Mesenchymal stem cell (in vitro differentiated cells and primary cell): Measurements from ENCODE around the gene EXOC6B.

Source experiments
- DNase-seq: peaks from one replicate; pipeline ENCODE4 v3.0.0-alpha.2; 2013
- H2AFZ ChIP-seq: one replicate; pipeline ENCODE4 v1.6.1; 2013; ENCODE audit warnings: low read depth, mild to moderate bottlenecking, control low read depth, inconsistent platforms, low read length, moderate library complexity
- H2AK5ac ChIP-seq: 2 replicates; pipeline ENCODE4 v1.6.1; 2013; ENCODE audit warnings: low read length, moderate library complexity, mild to moderate bottlenecking, inconsistent platforms; ENCODE audit not compliant: severe bottlenecking
- H2BK120ac ChIP-seq: one replicate; pipeline ENCODE4 v1.6.1; 2013; ENCODE audit warnings: low read depth, mild to moderate bottlenecking, inconsistent platforms, low read length, moderate library complexity
- H2BK12ac ChIP-seq, 2 experiments: one replicate each; pipeline ENCODE4 v1.6.1; 2013; ENCODE audit warnings: inconsistent platforms in 2 of 2, low read length in 2 of 2, mild to moderate bottlenecking in 2 of 2, moderate library complexity in 2 of 2, control low read depth in 1 of 2
- H2BK15ac ChIP-seq: one replicate; pipeline ENCODE4 v1.6.1; 2013; ENCODE audit warnings: mild to moderate bottlenecking, low read depth, inconsistent platforms; ENCODE audit not compliant: poor library complexity, severe bottlenecking
- H2BK5ac ChIP-seq: 2 replicates; pipeline ENCODE4 v1.6.1; 2013; ENCODE audit warnings: low read depth, mild to moderate bottlenecking, low read length, control low read depth, inconsistent platforms; ENCODE audit not compliant: poor library complexity, severe bottlenecking
- H3K14ac ChIP-seq, 2 experiments: one replicate each; pipeline ENCODE4 v1.6.1; 2013; ENCODE audit warnings: inconsistent platforms in 2 of 2, low read length in 2 of 2, control low read depth in 1 of 2, mild to moderate bottlenecking in 1 of 2, moderate library complexity in 1 of 2
- H3K18ac ChIP-seq, 2 experiments: one replicate each; pipeline ENCODE4 v1.6.1; 2013; ENCODE audit warnings: inconsistent platforms in 2 of 2, low read length in 2 of 2, control low read depth in 1 of 2, low read depth in 1 of 2, mild to moderate bottlenecking in 1 of 2
- H3K23ac ChIP-seq, 2 experiments: one replicate each; pipeline ENCODE4 v1.6.1; 2013; ENCODE audit warnings: inconsistent platforms in 2 of 2, low read length in 2 of 2, mild to moderate bottlenecking in 2 of 2, moderate library complexity in 2 of 2, control low read depth in 1 of 2
- H3K27ac ChIP-seq: 2 replicates; pipeline ENCODE4 v1.5.1; 2013; ENCODE audit warnings: mild to moderate bottlenecking, moderate library complexity, low read length, control low read depth, inconsistent platforms; ENCODE audit not compliant: poor library complexity, severe bottlenecking
- H3K27me3 ChIP-seq, 2 experiments: 2 replicates each; pipeline versions ENCODE4 v1.6.1 to v1.7.0; 2013; ENCODE audit warnings: low read length in 2 of 2, mild to moderate bottlenecking in 2 of 2, moderate library complexity in 2 of 2, control low read depth in 1 of 2, inconsistent platforms in 1 of 2; ENCODE audit not compliant: control insufficient read depth in 1 of 2, insufficient read depth in 1 of 2
- H3K36me3 ChIP-seq, 2 experiments: 2 replicates each; pipeline versions ENCODE4 v1.6.1 to v1.7.0; 2013; ENCODE audit warnings: low read length in 2 of 2, control low read depth in 1 of 2, inconsistent platforms in 1 of 2, low read depth in 1 of 2, mild to moderate bottlenecking in 1 of 2; ENCODE audit not compliant: insufficient read depth in 2 of 2, control insufficient read depth in 1 of 2
- H3K4ac ChIP-seq, 2 experiments: one replicate each; pipeline ENCODE4 v1.6.1; 2013; ENCODE audit warnings: inconsistent platforms in 2 of 2, low read length in 2 of 2, mild to moderate bottlenecking in 2 of 2, moderate library complexity in 2 of 2, control low read depth in 1 of 2, low read depth in 1 of 2
- H3K4me1 ChIP-seq: 2 replicates; pipeline ENCODE4 v1.6.1; 2013; ENCODE audit warnings: low read depth, low read length, control low read depth; ENCODE audit not compliant: control insufficient read depth, insufficient read depth
- H3K4me2 ChIP-seq: 2 replicates; pipeline ENCODE4 v1.6.1; 2013; ENCODE audit warnings: low read length, mild to moderate bottlenecking, inconsistent platforms; ENCODE audit not compliant: poor library complexity, severe bottlenecking
- H3K4me3 ChIP-seq, 2 experiments: 2 replicates each; pipeline versions ENCODE4 v1.5.1 to v1.7.0; 2013; ENCODE audit warnings: low read length in 2 of 2, mild to moderate bottlenecking in 2 of 2, control low read depth in 1 of 2, low read depth in 1 of 2; ENCODE audit not compliant: insufficient read depth in 1 of 2
- H3K79me1 ChIP-seq: replicated peaks from 2 replicates; pipeline ENCODE4 v1.6.1; 2013; ENCODE audit warnings: mild to moderate bottlenecking, control low read depth, low read length, inconsistent platforms; ENCODE audit not compliant: poor library complexity, severe bottlenecking
- H3K9ac ChIP-seq: 2 replicates; pipeline ENCODE4 v1.7.0; 2013; ENCODE audit warnings: mild to moderate bottlenecking, low read length, moderate library complexity
- H3K9me3 ChIP-seq: 2 replicates; pipeline ENCODE4 v1.7.0; 2013; ENCODE audit warnings: mild to moderate bottlenecking, low read length; ENCODE audit not compliant: control insufficient read depth
- H4K8ac ChIP-seq: one replicate; pipeline ENCODE4 v1.6.1; 2013; ENCODE audit warnings: inconsistent platforms, mild to moderate bottlenecking, low read length, moderate library complexity
- H4K91ac ChIP-seq: one replicate; pipeline ENCODE4 v1.6.1; 2013; ENCODE audit warnings: mild to moderate bottlenecking, low read length, inconsistent platforms
- WGBS: methylation state at CpG from one replicate; pipeline ENCODE4 v1.1.7; 2013; ENCODE audit warnings: mixed read lengths; 5-methylcytosine and 5-hydroxymethylcytosine counted together

Gene EXOC6B

DNA sequence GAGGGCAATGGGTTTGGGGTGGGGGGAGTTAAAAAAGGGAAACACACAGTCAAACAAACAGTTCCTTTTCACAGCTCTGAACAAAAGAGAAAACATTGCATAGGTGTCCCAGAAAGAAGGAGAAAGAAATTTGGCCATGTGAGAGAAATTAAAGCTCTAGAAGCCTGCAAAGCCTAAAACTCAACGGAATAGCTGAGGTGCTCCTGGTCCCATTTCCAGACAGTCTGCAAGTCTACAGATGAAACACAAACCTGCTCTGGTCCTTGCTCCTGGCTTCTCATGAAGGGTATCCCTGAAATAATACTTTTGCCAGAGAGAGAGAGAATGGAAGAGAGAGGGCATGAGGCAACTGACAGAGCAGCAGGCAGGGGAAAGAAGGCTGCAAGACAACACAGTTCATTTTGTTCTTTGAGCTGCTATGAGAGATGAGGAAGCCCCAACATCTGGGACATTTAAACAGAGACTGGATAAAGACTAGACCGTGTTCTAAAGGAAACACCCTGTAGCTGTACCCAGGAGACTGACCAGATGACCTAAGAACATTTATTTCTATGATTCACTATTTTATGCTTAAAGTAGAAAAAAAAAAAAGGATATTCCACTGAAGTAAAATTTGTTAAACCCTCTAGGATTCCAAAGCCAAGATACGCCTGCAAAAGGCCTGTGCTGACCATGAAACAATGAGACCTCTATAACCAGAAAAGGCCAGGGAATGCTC is 620.9 kb downstream of the EXOC6B start:
- Histone ChIP-seq H3K4me2 (no peak overlapping the region), H4K8ac (no peak overlapping the region), H2BK5ac (no peak overlapping the region), H3K9ac (no peak overlapping the region), H2AFZ (no peak overlapping the region), H4K91ac (no peak overlapping the region), H3K4me3 (no peak overlapping the region), H3K27me3 (peaks cover 0 to 16% of the 10 kb centered on the region in 2 experiments), H3K36me3 (no peaks in the 10 kb centered on the region), H3K27ac (no peak overlapping the region), H3K9me3 (no peaks in the 10 kb centered on the region), H3K14ac (no peak overlapping the region), H3K23ac (no peak overlapping the region), H3K4ac (no peak overlapping the region), H2BK120ac (no peak overlapping the region), H2AK5ac (no peak overlapping the region), H2BK15ac (no peak overlapping the region), H2BK12ac (no peak overlapping the region), H3K4me1 (no peaks in the 10 kb centered on the region), H3K18ac (no peak overlapping the region), H3K79me1 (peaks cover 5% of the 10 kb centered on the region)
- WGBS: 100% methylated on average over 2 of the region's 3 CpGs
- no peak for DNase-seq

DNA sequence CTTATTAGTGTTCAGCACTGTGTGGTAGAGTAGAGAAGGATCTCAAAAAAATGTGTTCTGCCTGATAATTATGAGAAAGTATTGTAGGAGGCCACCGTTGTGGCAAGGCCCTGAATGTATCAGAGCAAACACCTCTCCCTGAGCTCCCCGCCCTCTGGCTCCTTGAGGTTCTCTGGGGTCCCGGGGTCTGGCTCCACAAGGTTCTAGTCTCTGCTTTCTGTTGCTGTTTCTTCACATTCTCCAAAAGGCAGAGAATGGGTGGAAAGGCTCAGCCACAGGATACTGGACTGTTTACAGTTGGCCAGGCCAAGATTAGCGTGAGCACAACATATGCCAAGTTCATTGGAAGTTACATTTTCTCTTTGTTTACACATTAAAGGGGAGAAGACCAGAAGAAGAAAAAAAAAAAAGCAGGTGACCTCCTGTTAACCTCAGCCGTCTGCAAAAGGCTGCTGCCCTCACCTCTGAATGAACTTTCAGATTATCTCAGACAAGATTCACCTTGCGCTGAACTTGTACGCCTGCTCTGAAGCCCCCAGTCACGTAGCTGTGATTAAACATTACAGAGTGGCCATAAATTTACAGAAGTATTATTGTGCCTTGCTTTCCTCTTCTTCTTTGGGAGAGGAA is 621.6 kb downstream of the EXOC6B start:
- Histone ChIP-seq H3K36me3 (no peaks in the 10 kb centered on the region), H2BK5ac (no peak overlapping the region), H3K9me3 (no peaks in the 10 kb centered on the region), H3K4me3 (no peak overlapping the region), H3K79me1 (peaks cover 5% of the 10 kb centered on the region), H2AK5ac (no peak overlapping the region), H3K14ac (no peak overlapping the region), H3K27ac (no peak overlapping the region), H3K4me1 (no peaks in the 10 kb centered on the region), H3K9ac (no peak overlapping the region), H2BK12ac (no peak overlapping the region), H3K4me2 (no peak overlapping the region), H3K23ac (no peak overlapping the region), H2AFZ (no peak overlapping the region), H3K18ac (no peak overlapping the region), H4K91ac (no peak overlapping the region), H2BK120ac (no peak overlapping the region), H4K8ac (no peak overlapping the region), H2BK15ac (no peak overlapping the region), H3K27me3 (peaks cover 0 to 16% of the 10 kb centered on the region in 2 experiments), H3K4ac (no peak overlapping the region)
- WGBS: 80% methylated on average over 7 of the region's 8 CpGs
- DNase-seq: peak; percentile 62

DNA sequence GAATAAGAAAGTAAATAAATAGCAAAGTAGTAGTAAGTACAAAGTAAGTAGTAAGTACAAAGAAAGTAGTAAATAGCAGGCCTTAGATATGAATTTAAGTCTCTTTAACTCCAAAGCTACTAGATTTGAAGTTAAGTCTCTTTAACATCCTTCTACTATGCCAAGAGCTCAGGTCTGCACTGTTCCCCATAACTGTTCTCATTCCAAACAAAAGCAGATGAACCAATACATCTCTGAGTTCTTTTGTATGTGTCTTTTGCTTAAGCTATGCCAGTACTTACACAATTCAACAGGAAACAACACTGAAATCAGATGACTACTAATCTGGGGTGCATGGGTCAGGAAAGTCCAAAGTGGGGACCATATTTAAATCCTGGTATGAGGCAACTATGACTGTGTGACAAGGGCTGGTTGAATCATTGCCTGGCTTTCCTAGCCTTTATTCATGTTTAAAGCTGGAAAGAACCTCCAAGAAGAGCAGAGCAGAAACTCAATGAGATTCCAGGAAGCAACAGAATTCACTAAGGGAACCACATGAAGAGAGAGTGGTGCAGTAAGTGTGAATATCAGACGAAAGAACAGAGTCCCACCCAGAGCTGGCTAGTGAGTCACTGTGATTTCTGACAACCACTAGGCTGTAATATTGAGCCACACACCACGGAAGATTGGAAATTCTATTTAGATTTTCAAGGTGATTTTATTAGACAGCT is 627.1 kb downstream of the EXOC6B start:
- Histone ChIP-seq H3K18ac (no peak overlapping the region), H2BK12ac (no peak overlapping the region), H3K79me1 (no peaks in the 10 kb centered on the region), H2AFZ (no peak overlapping the region), H3K36me3 (no peaks in the 10 kb centered on the region), H3K9ac (peak overlapping the region; percentile 46), H3K27me3 (peaks cover 0 to 19% of the 10 kb centered on the region in 2 experiments), H3K4me1 (no peaks in the 10 kb centered on the region), H3K4me3 (no peak overlapping the region), H2BK5ac (no peak overlapping the region), H3K9me3 (no peaks in the 10 kb centered on the region), H3K14ac (no peak overlapping the region), H2AK5ac (no peak overlapping the region), H4K8ac (no peak overlapping the region), H2BK120ac (no peak overlapping the region), H3K4ac (no peak overlapping the region), H2BK15ac (no peak overlapping the region), H4K91ac (no peak overlapping the region), H3K4me2 (no peak overlapping the region), H3K23ac (no peak overlapping the region), H3K27ac (no peak overlapping the region)
- DNase-seq: peak; percentile 82
- WGBS: 46% methylated on average over 1 of the region's 2 CpGs

DNA sequence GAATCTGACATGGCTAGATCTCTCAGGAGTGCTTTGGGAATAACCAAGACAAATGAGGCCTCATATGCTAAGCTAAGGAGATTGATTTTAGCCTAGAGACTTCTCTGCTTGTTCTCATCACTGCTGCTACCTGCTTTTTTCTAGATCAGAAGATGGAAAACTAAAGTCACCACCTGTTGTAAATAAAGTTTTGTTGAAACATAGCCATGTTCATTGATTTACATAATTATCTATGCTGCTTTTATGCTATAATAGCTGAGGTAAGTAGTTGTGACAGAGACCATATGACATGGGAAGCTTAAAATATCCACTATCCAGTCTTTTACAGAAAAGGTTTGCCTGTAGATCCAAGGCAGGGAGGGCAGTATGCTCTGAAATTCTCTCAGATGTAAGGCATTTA is 632.1 kb downstream of the EXOC6B start:
- Histone ChIP-seq H3K4me1 (peaks cover 1% of the 10 kb centered on the region), H3K27me3 (peaks cover 0 to 8% of the 10 kb centered on the region in 2 experiments), H3K14ac (no peak overlapping the region), H4K91ac (no peak overlapping the region), H2AK5ac (no peak overlapping the region), H3K4ac (no peak overlapping the region), H2BK15ac (no peak overlapping the region), H3K4me3 (no peak overlapping the region), H3K27ac (no peak overlapping the region), H2BK5ac (no peak overlapping the region), H4K8ac (no peak overlapping the region), H3K23ac (no peak overlapping the region), H3K36me3 (no peaks in the 10 kb centered on the region), H3K9me3 (no peaks in the 10 kb centered on the region), H3K18ac (no peak overlapping the region), H2AFZ (no peak overlapping the region), H3K4me2 (no peak overlapping the region), H2BK12ac (no peak overlapping the region), H3K79me1 (no peaks in the 10 kb centered on the region), H3K9ac (no peak overlapping the region), H2BK120ac (no peak overlapping the region)
- DNase-seq: no peak
